NK-92 (cell line): ENCODE measurements around the gene RARRES1.

ENCODE experiments used
- DNase-seq: peaks from one replicate; lab custom pipeline; 2025; ENCODE audit not compliant: unreplicated experiment; lab: John Stamatoyannopoulos, UW

RARRES1 gene

GRCh38 chr3:158649791-158650190, 82.5 kb downstream of the RARRES1 start:
- no peak for DNase-seq
